GM12891 (cell line): Measurements from ENCODE around the gene HOXA3.

Source experiments
- PAX5 ChIP-seq: IDR thresholded peaks from 2 replicates; pipeline ENCODE4 v1.6.1; 2011; ENCODE audit warnings: low read length, moderate library complexity, mild to moderate bottlenecking; ENCODE audit not compliant: insufficient read depth, severe bottlenecking
- POLR2A ChIP-seq: IDR thresholded peaks from 2 replicates; pipeline ENCODE4 v1.6.1; 2011; ENCODE audit warnings: low read depth, low read length, control low read depth
- POLR2AphosphoS5 ChIP-seq: IDR thresholded peaks from 2 replicates; pipeline ENCODE4 v1.6.1; 2011; ENCODE audit warnings: low read depth, low read length, control low read depth
- SPI1 ChIP-seq: IDR thresholded peaks from 2 replicates; pipeline ENCODE4 v1.6.1; 2011; ENCODE audit warnings: low read depth, low read length, control low read depth
- TAF1 ChIP-seq: IDR thresholded peaks from 2 replicates; pipeline ENCODE4 v1.6.1; 2011; ENCODE audit warnings: low read depth, low read length, control low read depth

DNA sequence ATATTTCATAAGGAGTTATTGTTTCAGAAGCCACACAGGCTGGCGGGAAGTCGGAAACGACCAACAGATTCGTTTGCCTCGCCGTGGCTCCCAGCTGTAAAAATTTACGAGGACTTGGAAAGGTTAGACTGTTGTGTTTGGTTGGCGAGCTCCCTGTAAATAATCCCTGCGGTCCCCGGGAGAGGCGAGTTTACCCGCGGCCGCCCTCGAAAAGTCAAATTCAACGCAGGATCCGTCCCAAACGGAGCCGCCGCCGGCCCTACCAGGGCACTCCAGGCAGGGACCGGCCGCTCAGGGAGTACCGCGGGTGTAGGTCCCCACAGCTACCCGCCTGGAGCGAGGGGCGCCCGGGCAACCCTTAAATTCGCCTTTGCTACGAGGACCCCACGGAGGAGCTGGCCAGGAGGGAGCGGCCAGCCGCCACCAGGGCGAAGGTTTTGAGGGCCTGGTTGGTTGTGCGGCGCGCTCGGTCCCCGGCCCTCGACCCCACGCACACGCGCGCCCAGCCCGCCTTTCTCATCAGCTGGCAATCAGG is 13.7 kb upstream of the HOXA3 start:
- TF ChIP-seq TAF1 (no peak), POLR2A (no peak), SPI1 (no peak), POLR2AphosphoS5 (no peak), PAX5 (no peak)
